HG02571 (cell line): ENCODE measurements around the gene HIRA.
"Not testable (repeated sequence)": the region's sequence is repeated elsewhere in the genome, so short reads cannot be mapped to it uniquely, and the experiment has no call there.

Source experiments
- ATAC-seq: cut with Tn5 transposase; IDR thresholded peaks from one replicate; pipeline ENCODE4 v1.9.1; 2021; ENCODE audit warnings: mild to moderate bottlenecking, moderate library complexity; ENCODE audit not compliant: unreplicated experiment

HIRA gene

DNA sequence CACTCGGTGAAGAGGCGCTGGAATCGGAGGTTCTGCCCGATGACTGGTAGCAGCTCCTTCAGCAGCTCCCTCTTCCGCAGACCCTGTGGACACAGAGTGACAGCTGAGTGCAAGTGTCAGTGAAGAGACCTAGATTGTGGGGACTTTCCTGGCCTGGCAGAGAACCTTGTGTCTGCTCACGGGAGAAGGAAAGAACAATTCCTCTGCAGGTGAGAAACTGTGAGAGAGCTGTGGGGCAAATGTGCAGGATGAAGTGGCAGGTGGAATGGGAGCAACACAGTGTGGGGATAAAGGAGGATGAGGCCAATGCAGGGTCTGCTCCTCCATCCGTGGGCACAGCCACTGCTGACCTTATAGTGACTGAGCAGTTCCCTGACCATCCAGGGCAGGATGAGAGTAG lies 100.1 kb downstream of the HIRA start:
- no peak for ATAC-seq

- ATAC-seq, result no peak
Measured at GRCh38 chr22:19330865-19331418, 100.6 kb downstream of the HIRA start.

GRCh38 chr22:19330205-19330604 lies 101.3 kb downstream of the HIRA start:
- ATAC-seq, result not testable (repeated sequence)

GRCh38 chr22:19329454-19329853 lies 102.1 kb downstream of the HIRA start:
- ATAC-seq, result no peak

- ATAC-seq, result no peak
Measured at GRCh38 chr22:19325296-19325948, 106.1 kb downstream of the HIRA start.

DNA sequence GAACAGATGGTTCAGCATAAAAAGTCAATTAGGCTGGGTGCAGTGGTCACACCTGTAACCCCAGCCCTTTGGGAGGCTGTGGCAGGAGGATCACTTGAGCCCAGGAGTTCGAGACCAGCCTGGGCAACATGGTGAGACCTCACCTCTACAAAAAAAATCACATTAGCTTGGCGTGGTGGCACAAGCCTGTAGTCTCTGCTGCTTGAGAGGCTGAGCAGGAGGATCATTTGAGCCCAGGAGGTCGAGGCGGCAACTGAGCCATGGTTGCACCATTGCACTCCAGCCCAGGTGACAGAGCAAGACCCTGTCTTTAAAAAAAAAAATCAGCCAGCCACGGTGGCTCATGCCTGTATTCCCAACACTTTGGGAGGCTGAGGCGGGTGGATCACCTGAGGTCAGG lies 108.1 kb downstream of the HIRA start:
- ATAC-seq, result not testable (repeated sequence)

DNA sequence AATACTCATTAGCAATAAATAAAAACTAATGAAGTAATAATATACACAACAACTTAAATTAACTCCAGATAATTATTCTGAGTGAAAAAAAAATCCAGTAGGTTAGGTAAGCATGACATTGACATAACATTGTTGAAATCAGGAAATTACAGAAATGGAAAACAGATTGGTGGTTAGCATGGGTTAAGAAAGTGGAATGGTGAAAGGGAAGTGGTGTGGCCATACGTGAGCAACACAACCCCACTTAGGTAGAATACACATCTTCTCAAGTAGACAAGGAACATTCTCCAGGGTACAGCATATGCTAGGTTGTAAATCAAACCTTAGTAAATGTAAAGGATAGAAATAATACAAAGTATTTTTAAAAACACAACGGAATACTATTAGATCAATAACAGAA lies 109.8 kb downstream of the HIRA start:
- no peak for ATAC-seq

DNA sequence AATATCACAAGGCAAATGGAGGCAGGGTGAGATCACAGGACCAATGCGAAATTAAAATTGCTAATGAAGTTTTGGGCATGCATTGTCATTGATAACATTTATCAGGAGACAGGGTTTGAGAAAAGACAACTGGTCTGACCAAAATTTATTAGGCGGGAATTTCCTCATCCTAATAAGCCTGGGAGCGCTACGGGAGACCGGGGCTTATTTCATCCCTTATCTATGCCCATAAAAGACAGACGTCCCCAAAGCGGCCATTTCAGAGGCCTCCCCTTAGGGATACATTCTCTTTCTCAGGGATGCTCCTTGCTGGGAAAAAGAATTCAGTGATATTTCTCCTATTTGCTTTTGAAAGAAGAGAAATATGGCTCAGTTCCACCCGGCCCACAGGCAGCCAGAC lies 111.4 kb downstream of the HIRA start:
- ATAC-seq, result not testable (repeated sequence)

DNA sequence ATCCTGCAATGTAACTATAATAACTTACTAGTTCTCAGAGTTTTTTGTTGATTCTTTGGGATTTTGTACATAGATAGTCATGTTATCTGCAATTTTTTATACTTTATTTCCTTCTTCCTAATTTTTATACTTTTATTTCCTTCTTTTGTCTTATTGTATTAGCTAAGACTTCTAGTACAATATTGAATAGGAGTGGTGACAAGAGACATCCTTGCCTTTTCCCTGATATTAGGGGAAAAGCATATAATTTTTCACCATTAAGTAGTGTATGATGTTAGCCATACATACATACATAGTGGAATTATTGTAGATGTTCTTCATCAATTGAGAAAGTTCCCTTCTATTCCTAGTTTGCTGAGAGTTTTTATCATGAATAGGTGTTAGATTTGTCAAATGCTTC lies 112.3 kb downstream of the HIRA start:
- no peak for ATAC-seq

DNA sequence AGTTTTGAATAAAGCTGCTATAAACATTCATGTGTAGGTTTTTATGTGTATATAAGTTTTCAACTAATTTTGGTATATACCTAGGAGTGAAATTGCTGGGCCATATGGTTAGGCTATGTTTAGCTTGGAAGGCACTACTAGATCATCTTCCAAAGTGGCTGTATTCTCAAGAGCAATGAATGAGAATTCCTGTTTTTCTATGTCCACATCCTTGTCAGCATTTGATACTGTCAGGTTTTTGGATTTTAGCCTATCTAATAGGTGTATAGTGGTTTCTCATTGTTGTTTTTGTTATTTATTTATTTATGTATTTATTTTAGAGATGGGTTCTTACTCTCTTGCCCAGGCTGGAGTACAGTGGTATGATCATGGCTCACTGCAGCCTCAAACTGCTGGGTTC lies 113.7 kb downstream of the HIRA start:
- no peak for ATAC-seq

DNA sequence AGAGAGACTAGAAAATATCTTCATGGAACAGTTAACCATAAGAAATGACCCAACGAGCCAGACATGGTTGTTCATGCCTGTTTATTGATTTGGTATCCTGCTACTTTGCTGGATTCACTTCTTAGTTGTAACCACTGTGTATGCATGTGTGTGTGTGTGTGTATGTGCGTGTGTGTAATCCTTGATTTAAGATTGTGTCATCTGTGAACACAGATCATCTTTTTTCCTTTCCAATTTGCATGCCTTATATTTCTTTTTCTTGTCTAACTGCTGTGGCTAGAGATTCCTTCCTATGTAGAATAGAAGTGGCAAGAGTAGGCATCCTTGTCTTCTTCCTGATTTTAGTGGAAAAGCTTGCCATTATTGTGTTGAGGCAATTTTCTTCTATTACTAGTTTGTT lies 123.7 kb downstream of the HIRA start:
- ATAC-seq, result no peak

DNA sequence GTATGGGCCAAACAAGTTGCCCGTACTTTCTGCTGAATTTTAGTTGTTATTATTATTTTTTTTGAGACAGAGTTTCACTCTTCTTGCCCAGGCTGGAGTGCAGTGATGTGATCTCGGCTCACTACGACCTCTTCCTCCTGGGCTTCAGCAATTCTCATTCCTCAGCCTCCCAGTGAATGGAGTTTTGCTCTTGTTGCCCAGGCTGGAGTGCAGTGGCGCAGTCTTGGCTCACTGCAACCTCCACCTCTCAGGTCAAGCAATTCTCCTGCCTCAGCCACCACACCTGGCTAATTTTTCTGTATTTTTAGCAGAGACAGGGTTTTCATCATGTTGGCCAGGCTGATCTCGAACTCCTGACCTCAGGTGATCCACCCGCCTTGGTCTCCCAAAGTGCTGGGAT lies 125.0 kb downstream of the HIRA start:
- not testable (repeated sequence) for ATAC-seq

- no peak for ATAC-seq
Measured at GRCh38 chr22:19304547-19304946, 127.0 kb downstream of the HIRA start.

GRCh38 chr22:19303785-19304184 lies 127.7 kb downstream of the HIRA start:
- ATAC-seq, result no peak

DNA sequence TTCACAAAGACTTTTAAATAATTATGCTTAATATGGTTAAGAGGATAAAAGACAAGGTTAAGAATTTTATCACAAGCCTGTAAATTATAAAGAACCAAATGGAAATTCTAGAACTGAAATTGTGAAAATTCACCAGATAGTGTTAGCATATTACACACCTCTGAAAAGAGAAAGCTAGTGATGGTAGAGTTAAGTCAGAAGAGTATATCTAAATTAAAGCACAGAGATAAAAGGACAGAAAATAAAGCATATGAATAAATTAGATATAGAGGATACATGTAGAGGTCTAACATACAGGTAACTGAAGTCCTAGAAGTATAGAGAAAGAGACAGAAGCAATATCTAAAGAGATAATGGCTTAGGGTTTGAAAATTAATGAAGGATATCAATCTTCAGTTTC lies 135.8 kb downstream of the HIRA start:
- ATAC-seq, result no peak

- no peak for ATAC-seq
Measured at GRCh38 chr22:19292458-19293230, 138.9 kb downstream of the HIRA start.

DNA sequence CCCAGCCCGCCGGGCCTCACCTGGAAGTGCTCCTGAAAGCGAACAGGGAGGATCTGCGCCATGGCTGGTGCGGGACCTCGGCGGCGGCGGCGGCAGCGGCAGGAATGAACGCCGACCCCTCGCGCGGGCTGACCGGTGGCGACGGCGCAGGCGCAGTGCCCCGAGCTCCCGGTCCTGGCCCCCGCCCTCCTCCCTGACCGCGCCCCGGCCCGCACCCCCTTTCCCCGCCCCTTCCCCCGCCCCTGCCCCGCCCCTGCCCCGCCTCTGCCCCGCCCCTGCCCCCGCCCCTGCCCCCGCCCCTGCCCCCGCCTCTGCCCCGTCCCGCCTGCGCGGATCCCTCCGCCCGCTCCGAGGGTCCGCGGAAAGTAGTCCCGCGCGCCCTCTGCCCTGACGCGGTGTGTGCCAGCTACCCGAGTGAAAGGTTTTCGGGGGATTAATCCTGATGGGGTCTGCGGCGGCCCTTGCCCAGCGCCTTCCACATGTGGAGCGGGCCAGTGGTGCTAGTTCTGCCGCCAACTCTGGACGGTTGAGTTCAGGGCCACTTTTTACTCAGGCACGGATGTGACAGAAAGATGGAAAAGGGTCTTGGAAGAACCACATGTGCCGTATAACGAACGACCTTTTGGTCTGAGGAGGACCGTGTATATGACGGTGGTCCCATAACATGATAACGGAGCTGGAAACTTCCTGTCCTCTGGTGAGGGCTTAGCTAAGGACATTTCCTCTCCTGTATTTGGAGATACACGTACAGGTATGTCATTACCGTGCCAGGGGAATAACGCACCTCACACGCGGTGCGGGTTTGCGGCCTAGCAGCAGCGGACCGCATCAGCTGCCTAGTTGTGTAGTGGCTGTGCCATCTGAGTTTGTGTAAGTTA lies 139.7 kb downstream of the HIRA start, which contains the start of gene CLTCL1:
CLTCL1 (minus strand) TSS at position 140 of the 878 bp plus-strand sequence; CDS start at position 62, 78 bp downstream.
- peak; percentile 63 for ATAC-seq

GRCh38 chr22:19291218-19291579 lies 140.3 kb downstream of the HIRA start:
- peak; percentile 36 for ATAC-seq

GRCh38 chr22:19290400-19291217 lies 140.9 kb downstream of the HIRA start:
- ATAC-seq, result no peak

GRCh38 chr22:19289475-19290161 lies 141.9 kb downstream of the HIRA start:
- ATAC-seq, result no peak
